HL-60 (cell line): ENCODE results near the gene OMA1.
A peak's percentile ranks its signal among the peaks of the same experiment; 100 is the strongest.

Source experiments
- DNase-seq, 2 experiments: peaks; one replicate each; pipeline ENCODE4 v3.0.0-alpha.2; 2010 to 2020; ENCODE audit warnings: low read depth in 1 of 2, low spot score in 1 of 2
- H3K27ac ChIP-seq: fragments of 250-450 bp; sonication (Bioruptor Pico); replicated peaks from 2 replicates; pipeline ENCODE4 v1.5.1; 2020; ENCODE audit warnings: mild to moderate bottlenecking, moderate library complexity
- H3K27me3 ChIP-seq: fragments of 250-450 bp; sonication (Bioruptor Pico); 2 replicates; pipeline ENCODE4 v1.5.1; 2021; ENCODE audit warnings: mild to moderate bottlenecking, moderate library complexity; ENCODE audit not compliant: insufficient read depth, poor library complexity, severe bottlenecking
- H3K4me3 ChIP-seq: replicated peaks from 2 replicates; pipeline ENCODE4 v1.5.1; 2011; ENCODE audit warnings: mild to moderate bottlenecking, control low read depth, low read length; ENCODE audit not compliant: insufficient read depth
- CTCF ChIP-seq: IDR thresholded peaks from one replicate; pipeline ENCODE4 v1.5.1; 2011; ENCODE audit warnings: low read length, control low read depth, inconsistent platforms; ENCODE audit not compliant: insufficient read depth
- GABPA ChIP-seq: IDR thresholded peaks from 2 replicates; pipeline ENCODE4 v1.6.1; 2012; ENCODE audit warnings: low read depth
- POLR2AphosphoS5 ChIP-seq: IDR thresholded peaks from 2 replicates; pipeline ENCODE4 v1.6.1; 2012; ENCODE audit warnings: low read depth
- REST ChIP-seq: IDR thresholded peaks from 2 replicates; pipeline ENCODE4 v1.6.1; 2012; ENCODE audit warnings: low read depth; ENCODE audit not compliant: insufficient replicate concordance
- SPI1 ChIP-seq: IDR thresholded peaks from 2 replicates; pipeline ENCODE4 v1.6.1; 2012; ENCODE audit warnings: low read depth, mild to moderate bottlenecking, borderline replicate concordance

OMA1 gene

GRCh38 chr1:58528518-58528917 lies 18.0 kb downstream of the OMA1 start:
- H3K4me3 ChIP-seq: no peak overlapping the region
- DNase-seq: no peak
- H3K27ac ChIP-seq: no peak overlapping the region
- TF ChIP-seq POLR2AphosphoS5 (no peak), REST (no peak), CTCF (no peak), SPI1 (no peak), GABPA (no peak)
- H3K27me3 ChIP-seq: no peaks in the 10 kb centered on the region

GRCh38 chr1:58524353-58524945 lies 22.1 kb downstream of the OMA1 start:
- peak overlapping the region; percentile 89 for H3K27ac ChIP-seq
- H3K4me3 ChIP-seq: no peak overlapping the region
- TF ChIP-seq POLR2AphosphoS5: no peak
- no peak for TF ChIP-seq GABPA
- no peak for TF ChIP-seq REST
- no peak for TF ChIP-seq SPI1
- TF ChIP-seq CTCF: no peak

GRCh38 chr1:58515794-58516401 lies 30.6 kb downstream of the OMA1 start:
- Histone ChIP-seq H3K4me3 (no peak overlapping the region), H3K27me3 (no peaks in the 10 kb centered on the region), H3K27ac (peak overlapping the region; percentile 26; the same call in 1 of the 2 replicates)
- DNase-seq: peak; percentile 58 to 60
- TF ChIP-seq POLR2AphosphoS5 (no peak), CTCF (peak; percentile 29)

More at GRCh38 chr1:58524353-58524945, 22.1 kb downstream of the OMA1 start:
- no peaks in the 10 kb centered on the region for H3K27me3 ChIP-seq
- peak; percentile 80 to 88 for DNase-seq

GRCh38 chr1:58513956-58514355 lies 32.6 kb downstream of the OMA1 start:
- H3K4me3 ChIP-seq: no peak overlapping the region
- no peaks in the 10 kb centered on the region for H3K27me3 ChIP-seq
- no peak for DNase-seq
- TF ChIP-seq REST: no peak
- TF ChIP-seq CTCF: no peak
- TF ChIP-seq GABPA: no peak
- TF ChIP-seq POLR2AphosphoS5: no peak
- TF ChIP-seq SPI1: no peak
- H3K27ac ChIP-seq: no peak overlapping the region
